Ectodermal cell (in vitro differentiated cells): ENCODE measurements around the gene CIDEA. TPM values are rescaled to one million over a fixed set of nuclear protein-coding genes. Genes with fewer than 3 reads are reported as not detected.
"Not testable (repeated sequence)": the region's sequence is repeated elsewhere in the genome, so short reads cannot be mapped to it uniquely, and the experiment has no call there.

Experiments used
- H3K27ac ChIP-seq: 2 replicates; pipeline ENCODE4 v1.7.0; 2013; ENCODE audit warnings: mild to moderate bottlenecking, low read depth, low read length; ENCODE audit not compliant: insufficient read depth, poor library complexity, severe bottlenecking
- H3K27me3 ChIP-seq: 2 replicates; pipeline ENCODE4 v1.7.0; 2013; ENCODE audit warnings: mild to moderate bottlenecking, low read length; ENCODE audit not compliant: insufficient read depth, control insufficient read depth, poor library complexity, severe bottlenecking
- H3K36me3 ChIP-seq: one replicate; pipeline ENCODE4 v1.7.0; 2013; ENCODE audit warnings: low read length; ENCODE audit not compliant: control insufficient read depth, insufficient read depth
- H3K4me1 ChIP-seq: one replicate; pipeline ENCODE4 v1.7.0; 2013; ENCODE audit warnings: low read length; ENCODE audit not compliant: control insufficient read depth, insufficient read depth
- H3K4me3 ChIP-seq: 2 replicates; pipeline ENCODE4 v1.7.0; 2013; ENCODE audit warnings: low read depth, low read length, control low read depth; ENCODE audit not compliant: insufficient read depth
- H3K9me3 ChIP-seq: 2 replicates; pipeline ENCODE4 v1.7.0; 2013; ENCODE audit warnings: mild to moderate bottlenecking, low read length, moderate library complexity; ENCODE audit not compliant: control insufficient read depth
- WGBS, 2 experiments: methylation state at CpG; one replicate each; pipeline ENCODE4 v1.1.7; 2013; ENCODE audit warnings: missing lambda C conversion rate in 2 of 2; 5-methylcytosine and 5-hydroxymethylcytosine counted together
- polyA plus RNA-seq, 4 experiments: library from polyadenylated mRNA; stranded (reverse); fragments of 50-300 nt; gene quantifications; one replicate each; pipeline ENCODE4 v1.2.3, GENCODE V29; 2013

Gene CIDEA, protein sequence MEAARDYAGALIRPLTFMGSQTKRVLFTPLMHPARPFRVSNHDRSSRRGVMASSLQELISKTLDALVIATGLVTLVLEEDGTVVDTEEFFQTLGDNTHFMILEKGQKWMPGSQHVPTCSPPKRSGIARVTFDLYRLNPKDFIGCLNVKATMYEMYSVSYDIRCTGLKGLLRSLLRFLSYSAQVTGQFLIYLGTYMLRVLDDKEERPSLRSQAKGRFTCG
- polyA plus RNA-seq (2013, experiment 1 of 4): not detected
- polyA plus RNA-seq (2013, experiment 2 of 4): not detected
- polyA plus RNA-seq (2013, experiment 3 of 4): not detected
- polyA plus RNA-seq (2013, experiment 4 of 4): not detected

DNA sequence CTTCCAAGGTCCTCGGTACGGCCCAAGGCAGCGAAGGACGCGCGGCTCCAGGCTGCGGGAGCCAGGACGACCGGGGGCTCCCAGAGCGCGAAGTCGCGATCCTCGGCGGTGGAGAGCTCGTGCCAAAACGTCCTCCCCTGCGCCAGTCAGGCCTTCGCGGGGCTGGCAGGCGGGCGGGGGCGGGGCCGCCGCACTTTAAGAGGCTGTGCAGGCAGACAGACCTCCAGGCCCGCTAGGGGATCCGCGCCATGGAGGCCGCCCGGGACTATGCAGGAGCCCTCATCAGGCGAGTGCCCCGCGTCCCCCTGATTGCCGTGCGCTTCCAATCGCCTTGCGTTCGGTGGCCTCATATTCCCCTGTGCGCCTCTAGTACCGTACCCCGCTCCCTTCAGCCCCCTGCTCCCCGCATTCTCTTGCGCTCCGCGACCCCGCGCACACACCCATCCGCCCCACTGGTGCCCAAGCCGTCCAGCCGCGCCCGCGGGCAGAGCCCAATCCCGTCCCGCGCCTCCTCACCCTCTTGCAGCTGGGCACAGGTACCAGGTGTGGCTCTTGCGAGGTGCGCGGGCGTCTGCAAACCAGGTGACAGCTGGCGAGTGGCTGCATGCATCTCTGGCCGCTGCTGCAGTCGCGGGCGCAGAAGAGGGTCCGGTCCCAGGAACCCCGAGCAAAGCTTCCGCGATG, at the start of gene CIDEA:
Gene CIDEA (plus strand): TSS at position 226 of the 684 bp plus-strand sequence. CDS start 23 bp downstream, at position 249.
- Histone ChIP-seq H3K27ac (no peak within 1 kb of the TSS), H3K9me3 (no peaks in the 10 kb centered on the region), H3K27me3 (peaks cover 75% of the 10 kb centered on the region), H3K4me3 (peak within 1 kb of the TSS; percentile 39), H3K36me3 (no peaks in the 10 kb centered on the region), H3K4me1 (peaks cover 20% of the 10 kb centered on the region)
- 2% methylated on average over 69 of the region's 69 CpGs for WGBS, 2 experiments

DNA sequence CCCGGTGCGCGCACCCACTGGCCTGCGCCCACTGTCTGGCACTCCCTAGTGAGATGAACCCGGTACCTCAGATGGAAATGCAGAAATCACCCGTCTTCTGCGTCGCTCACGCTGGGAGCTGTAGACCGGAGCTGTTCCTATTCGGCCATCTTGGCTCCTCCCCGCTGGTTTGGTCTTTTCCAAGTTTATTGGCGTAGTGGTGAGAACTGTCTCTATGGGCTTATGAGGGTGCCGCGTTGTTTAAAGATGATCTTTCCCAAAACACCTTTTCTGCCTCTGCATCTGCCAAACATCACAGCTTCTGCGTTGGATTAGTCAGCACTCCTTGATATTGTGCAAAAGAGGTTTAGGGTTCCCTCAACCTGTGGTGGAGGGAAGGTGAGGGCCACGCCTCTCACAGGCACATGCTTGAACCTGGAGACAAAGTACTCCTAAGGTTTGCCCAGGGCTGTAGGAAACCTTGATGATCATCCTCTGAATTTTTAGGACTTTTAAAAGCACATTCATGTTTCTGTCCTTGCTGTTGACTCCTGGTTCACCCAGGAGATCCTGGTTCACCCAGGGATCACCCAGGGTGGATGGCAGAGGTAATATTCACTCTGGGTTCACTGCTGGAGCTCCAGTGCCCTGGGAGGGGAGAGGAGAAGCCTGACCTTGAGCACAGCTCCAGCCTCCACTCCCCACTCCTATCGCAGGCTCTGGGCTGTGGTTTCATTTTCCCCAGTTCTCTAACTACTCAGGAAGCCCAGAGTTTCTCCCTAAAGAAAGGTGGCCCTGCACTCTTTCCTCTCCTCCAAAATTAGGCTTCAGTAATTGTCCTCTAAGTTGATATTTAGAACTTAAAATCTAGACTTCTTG, 45.6 kb upstream of the CIDEA start:
- H3K27ac ChIP-seq, H3K4me3 ChIP-seq: not testable (repeated sequence)
- WGBS, 2 experiments: 88 to 92% methylated on average over 12 to 14 of the region's 18 CpGs

DNA sequence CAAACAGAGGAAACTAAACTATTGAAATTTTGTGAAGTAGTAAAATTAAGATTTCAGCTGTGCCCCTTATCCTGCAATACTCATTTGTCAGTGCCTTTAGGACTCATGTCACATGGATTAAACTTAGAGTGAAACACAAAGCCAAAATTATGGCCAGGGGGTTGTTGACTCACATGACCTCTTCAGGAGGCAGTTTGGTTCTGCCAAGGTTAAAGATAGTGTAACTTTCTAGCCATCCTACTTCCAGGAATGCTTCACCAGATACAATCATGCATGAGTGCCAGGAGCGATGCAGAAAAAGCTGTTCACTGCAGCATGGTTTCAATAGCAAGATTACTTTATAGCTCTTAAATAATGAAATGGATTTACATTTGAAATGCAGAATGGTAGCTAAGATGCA, 41.9 kb upstream of the CIDEA start:
- H3K9me3 ChIP-seq, H3K4me1 ChIP-seq, H3K27ac ChIP-seq, H3K4me3 ChIP-seq, H3K36me3 ChIP-seq, H3K27me3 ChIP-seq: not testable (repeated sequence)
- WGBS, 2 experiments: no CpG with 5 or more reads among the region's 1 CpG

More for the DNA sequence above, 45.6 kb upstream of the CIDEA start:
- H3K27me3 ChIP-seq, H3K36me3 ChIP-seq, H3K9me3 ChIP-seq, H3K4me1 ChIP-seq: not testable (repeated sequence)

DNA sequence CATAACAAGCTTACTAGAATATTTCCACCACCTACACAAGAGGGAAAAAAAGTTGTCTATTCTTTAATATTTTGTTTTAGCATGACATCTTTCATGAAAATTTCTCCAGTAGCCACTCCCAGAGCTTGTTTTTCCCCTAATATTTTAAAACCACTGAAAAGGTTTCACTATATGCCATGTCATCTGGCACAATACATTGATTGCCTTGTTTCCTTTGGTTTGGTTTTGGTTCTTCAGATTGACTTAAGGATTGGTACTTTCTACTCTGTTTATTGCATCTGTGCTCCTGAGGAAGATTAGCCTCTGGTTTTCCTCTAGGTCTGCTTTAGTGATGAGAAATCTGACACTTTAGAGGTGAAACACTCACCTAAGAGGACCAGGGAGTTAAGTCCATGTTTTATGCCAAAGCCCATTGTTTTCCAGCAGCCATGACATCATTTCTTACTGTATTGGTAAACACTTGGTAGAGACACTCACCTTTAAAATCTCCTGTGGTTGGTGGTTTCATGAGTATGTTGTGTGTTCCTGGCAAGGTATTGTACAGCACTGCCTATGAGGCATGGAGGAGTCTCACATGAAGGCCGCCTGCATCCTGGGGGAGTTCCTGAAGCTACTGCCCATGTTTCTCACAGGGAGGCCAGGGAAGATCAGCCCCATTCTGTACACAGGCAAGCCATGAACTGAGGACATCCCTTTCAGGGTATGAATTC, 39.7 kb upstream of the CIDEA start:
- H3K9me3 ChIP-seq, H3K4me1 ChIP-seq, H3K36me3 ChIP-seq, H3K27me3 ChIP-seq, H3K27ac ChIP-seq, H3K4me3 ChIP-seq: not testable (repeated sequence)
- WGBS, 2 experiments: 84 to 92% methylated on average over 1 of the region's 1 CpG

DNA sequence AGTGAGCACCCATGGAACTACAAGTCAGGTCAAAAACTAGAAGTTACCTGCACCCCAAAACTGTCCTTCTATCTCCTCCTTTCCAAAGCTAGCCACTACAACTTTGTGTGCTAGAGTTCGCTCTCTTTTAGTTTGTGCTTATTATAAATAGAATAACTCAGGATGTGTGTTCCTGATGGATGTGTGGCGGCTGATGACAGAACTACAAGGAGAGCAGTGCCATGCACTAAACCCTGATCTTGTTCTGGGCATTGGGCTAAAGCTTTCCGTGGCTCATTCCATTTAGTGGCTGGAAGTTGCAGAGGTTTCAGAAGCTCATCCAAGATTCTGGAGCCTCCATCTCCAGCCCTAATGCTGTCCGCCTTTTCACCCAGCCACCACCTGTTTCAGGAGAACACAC, 37.7 kb upstream of the CIDEA start:
- H3K27ac ChIP-seq, H3K4me3 ChIP-seq, H3K4me1 ChIP-seq, H3K36me3 ChIP-seq, H3K27me3 ChIP-seq, H3K9me3 ChIP-seq: not testable (repeated sequence)
- WGBS, 2 experiments: 100% methylated on average over 1 of the region's 4 CpGs; no CpG with 5 or more reads in 1 of the 2 experiments

DNA sequence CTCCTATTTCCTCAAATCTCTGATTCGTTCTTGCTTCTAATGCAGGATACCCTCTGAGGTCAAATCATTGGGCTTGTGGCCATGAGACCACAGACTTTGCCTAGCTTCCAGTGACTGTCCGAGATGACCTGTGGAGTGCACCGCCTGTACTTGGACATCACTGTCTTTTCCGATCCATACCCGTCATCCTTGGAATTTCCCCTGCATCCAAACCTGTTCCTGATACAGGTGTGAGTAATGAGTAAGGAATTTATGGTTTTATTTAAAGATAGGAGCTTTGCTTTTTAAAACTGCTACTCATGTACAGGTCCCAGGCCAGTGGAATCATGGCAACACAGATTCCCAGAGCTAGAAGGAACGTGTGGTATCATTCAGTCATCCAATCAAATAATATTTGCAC, 35.6 kb upstream of the CIDEA start:
- H3K4me3 ChIP-seq, H3K27ac ChIP-seq, H3K36me3 ChIP-seq, H3K9me3 ChIP-seq, H3K27me3 ChIP-seq, H3K4me1 ChIP-seq: not testable (repeated sequence)
- 91 to 96% methylated on average over 5 to 6 of the region's 6 CpGs for WGBS, 2 experiments

DNA sequence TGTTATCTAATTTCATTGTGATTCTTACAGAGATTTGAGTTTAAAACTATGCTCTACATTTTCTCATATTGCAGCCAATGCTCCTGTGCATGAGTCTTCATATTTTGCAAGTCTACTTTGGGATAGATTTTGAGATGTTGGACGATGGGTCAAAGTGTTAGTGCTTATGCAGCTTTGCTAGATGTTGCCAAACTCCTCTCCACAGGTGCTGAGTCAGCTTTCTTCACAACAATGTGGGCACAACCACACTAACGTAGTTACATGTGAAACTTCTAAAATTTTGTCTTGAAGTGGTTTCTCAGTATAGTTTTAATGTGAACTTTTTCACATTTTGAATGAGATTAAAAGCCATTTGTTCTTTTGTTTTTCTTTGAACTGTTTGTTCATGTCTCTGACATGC, 32.1 kb upstream of the CIDEA start:
- H3K36me3 ChIP-seq, H3K4me3 ChIP-seq, H3K9me3 ChIP-seq, H3K4me1 ChIP-seq, H3K27ac ChIP-seq, H3K27me3 ChIP-seq: not testable (repeated sequence)
- no CpG with 5 or more reads among the region's 2 CpGs for WGBS, 2 experiments

DNA sequence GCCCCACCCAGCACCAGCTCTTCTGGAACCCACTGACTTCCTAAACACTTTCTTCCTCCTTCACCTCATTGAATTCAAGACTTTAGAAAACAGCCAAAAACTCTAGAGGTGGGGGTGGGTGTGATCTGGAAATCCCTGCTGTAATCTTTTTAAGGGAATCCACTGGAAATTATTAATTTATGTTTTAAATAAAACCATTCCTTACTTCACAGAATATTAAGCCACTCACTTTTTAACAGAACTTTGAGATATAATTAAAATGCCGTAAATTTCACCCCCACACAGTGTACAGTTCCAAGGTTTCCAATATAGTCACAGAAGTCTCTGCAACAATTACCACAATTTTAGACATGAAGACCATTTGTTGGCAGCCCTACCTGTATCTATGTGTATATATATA, 30.8 kb upstream of the CIDEA start:
- not testable (repeated sequence) for H3K4me1 ChIP-seq, H3K4me3 ChIP-seq, H3K36me3 ChIP-seq, H3K9me3 ChIP-seq, H3K27me3 ChIP-seq, H3K27ac ChIP-seq
- WGBS, 2 experiments: 100% methylated on average over 1 of the region's 1 CpG

DNA sequence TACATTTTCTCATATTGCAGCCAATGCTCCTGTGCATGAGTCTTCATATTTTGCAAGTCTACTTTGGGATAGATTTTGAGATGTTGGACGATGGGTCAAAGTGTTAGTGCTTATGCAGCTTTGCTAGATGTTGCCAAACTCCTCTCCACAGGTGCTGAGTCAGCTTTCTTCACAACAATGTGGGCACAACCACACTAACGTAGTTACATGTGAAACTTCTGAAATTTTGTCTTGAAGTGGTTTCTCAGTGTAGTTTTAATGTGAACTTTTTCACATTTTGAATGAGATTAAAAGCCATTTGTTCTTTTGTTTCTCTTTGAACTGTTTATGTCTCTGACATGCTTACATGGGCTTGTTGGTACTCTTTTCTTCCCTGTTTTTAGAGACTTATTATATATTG, 27.4 kb upstream of the CIDEA start:
- H3K4me3 ChIP-seq, H3K9me3 ChIP-seq, H3K4me1 ChIP-seq, H3K27ac ChIP-seq, H3K36me3 ChIP-seq, H3K27me3 ChIP-seq: not testable (repeated sequence)
- WGBS, 2 experiments: 86% methylated on average over 1 of the region's 2 CpGs; no CpG with 5 or more reads in 1 of the 2 experiments
